ENCODE measurements around the gene STARD10.

Gene STARD10

DNA sequence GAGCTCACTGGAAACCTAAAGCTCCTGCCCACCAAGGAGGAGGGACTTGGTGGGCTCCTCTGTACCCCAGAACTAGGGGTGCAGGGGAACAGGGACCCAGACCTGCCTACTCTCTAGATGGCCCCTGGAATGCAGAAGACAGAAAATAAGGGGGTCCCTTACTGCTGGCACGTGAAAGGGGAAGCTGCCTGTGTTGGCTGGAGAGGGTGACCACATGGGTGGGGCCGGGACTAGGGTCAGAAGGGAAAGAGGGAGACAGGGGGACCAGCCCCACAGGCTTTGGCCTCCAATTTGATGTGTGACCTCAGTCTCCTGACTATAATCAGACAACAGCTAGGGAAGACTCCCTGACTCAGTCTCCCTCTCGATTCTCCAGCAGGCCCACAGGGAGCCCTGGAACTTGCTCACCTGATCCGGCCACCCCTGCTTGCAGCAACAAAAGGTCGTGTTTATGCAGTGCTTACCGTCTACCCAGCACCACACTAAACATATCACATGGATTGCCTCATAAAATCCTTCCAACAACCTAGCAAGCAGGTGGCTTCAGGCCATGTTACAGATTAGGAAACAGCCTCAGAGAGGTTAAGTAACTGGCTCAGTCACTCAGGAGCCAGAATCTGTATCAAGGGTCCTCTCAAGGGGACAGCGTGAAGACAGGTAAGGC lies 51.9 kb downstream of the STARD10 start:
- no peak for DNase-seq

GRCh38 chr11:72741429-72741833 lies 52.4 kb downstream of the STARD10 start:
- no peak for DNase-seq

GRCh38 chr11:72740562-72741428 lies 53.1 kb downstream of the STARD10 start:
- no peak for DNase-seq

DNA sequence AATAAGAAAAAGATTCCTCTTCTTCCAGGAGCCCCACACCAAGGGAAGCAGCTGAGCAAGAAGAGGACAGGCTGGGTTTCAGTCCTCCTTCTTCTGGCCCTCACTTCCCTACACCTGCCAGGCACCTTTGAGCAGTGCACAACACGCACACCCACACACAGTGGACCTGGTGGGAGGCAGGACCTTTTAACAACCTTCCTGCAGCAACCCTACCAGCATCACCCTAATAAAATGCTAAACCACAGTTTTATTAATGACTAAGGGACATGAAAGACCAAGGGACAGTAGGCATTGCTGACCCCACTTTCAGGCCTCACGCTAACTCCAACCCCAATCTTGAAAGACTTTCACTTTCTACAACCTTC lies 53.8 kb downstream of the STARD10 start:
- no peak for DNase-seq

GRCh38 chr11:72739240-72740059 lies 54.4 kb downstream of the STARD10 start:
- DNase-seq = no peak

GRCh38 chr11:72738199-72739141 lies 55.4 kb downstream of the STARD10 start:
- DNase-seq = no peak

DNA sequence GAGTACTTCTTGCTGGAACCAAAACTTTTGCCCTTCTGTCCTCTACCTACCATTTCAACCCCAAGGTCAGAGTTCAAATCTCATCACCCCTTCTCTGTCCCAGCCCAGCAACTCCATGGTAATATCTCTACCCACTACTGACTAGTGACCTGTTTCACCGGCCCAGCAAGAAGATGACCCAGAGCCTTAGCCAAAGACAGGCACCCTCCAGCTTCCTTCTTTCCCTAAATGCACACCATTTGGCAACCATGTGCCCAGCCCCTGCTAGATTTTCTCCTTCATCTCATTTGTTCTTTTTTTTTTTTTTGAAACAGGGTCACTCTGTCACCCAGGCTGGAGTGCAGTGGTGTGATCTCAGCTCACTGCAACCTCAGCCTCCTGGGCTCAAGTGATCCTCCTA lies 56.5 kb downstream of the STARD10 start:
- DNase-seq = no peak

DNA sequence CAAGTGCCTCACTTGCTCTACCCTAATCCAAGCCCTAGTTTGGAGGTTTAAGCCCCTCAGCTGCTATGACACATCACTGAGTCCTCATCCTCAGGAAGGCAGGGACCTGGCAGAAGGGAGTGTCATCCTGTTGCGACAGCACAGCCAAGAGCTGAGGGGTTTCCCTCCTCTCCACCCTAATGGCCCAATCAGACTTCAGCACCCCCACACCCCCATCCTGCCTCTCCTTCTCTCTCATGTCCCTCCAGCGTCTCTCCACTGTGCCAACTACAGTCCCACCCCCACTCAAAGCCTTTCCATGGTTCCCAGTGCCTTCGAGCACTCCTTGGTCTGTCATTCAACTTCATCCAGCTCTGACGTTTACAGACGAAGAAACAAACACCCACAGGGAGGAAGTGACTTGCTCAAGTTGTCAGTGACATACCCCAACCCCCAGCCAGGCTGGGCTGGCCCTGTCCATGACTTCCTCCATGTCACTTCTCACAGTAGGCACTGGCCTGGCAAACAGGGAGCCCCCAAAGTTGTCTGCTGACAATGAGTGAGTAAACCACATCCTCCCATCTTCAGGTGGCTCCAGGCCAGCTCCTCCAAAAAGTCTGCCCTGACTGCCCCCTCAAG lies 57.3 kb downstream of the STARD10 start:
- no peak for DNase-seq

GRCh38 chr11:72735495-72736027 lies 58.3 kb downstream of the STARD10 start:
- no peak for DNase-seq

- no peak for DNase-seq
These were observed 61.5 kb downstream of the STARD10 start for GRCh38 chr11:72732329-72732728.

GRCh38 chr11:72730737-72731136 lies 63.1 kb downstream of the STARD10 start:
- DNase-seq = no peak

GRCh38 chr11:72730243-72730642 lies 63.6 kb downstream of the STARD10 start:
- DNase-seq = no peak

- no peak for DNase-seq
These were observed 66.3 kb downstream of the STARD10 start for GRCh38 chr11:72727521-72727920.

DNA sequence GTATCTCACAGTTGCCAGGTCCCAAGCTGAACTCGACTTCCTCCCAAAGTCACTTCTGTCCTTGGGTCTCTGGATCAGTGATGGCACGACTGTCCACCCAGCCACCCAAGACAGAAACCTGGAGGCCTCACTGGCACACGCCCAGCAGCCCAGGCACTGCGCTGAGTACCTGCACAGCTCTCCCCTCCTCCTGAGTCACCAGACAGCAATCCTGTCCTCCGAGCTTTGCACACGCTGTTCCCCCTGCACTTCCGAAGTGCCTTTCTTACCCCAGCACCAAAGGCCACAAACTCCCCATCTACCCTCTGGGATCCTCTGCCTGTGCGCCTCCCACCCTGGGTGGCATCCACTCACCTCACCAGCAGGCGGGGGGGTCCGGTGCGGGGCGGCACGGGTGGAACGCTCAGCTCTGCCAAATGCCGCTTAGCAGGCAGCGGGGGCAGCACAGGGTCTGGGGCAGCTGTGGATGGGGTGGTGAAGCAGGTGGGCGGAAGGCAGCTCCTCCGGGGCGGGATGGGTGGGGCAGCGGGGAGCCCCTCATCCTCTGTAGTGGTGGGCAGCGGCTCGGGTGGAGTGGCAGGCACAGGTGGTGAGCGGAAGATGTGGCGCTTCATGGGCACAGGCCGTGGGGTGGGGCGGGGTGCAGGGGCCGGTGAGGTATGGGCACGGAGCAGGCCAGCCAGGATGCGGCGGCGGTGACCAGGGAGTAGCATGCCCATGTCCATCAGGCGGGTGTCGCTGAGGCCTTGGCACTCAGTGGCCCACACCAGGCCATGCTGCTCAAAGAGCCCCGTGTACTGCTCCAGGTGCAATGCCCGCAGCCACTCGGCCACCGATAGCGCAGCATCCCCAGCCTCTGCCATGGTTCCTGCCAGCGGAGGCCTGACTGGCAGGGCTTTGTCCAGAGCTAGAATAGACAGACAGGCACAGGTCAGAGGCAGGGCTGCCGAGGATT lies 67.3 kb downstream of the STARD10 start:
- DNase-seq = no peak

GRCh38 chr11:72725724-72726028 lies 68.2 kb downstream of the STARD10 start:
- no peak for DNase-seq

DNA sequence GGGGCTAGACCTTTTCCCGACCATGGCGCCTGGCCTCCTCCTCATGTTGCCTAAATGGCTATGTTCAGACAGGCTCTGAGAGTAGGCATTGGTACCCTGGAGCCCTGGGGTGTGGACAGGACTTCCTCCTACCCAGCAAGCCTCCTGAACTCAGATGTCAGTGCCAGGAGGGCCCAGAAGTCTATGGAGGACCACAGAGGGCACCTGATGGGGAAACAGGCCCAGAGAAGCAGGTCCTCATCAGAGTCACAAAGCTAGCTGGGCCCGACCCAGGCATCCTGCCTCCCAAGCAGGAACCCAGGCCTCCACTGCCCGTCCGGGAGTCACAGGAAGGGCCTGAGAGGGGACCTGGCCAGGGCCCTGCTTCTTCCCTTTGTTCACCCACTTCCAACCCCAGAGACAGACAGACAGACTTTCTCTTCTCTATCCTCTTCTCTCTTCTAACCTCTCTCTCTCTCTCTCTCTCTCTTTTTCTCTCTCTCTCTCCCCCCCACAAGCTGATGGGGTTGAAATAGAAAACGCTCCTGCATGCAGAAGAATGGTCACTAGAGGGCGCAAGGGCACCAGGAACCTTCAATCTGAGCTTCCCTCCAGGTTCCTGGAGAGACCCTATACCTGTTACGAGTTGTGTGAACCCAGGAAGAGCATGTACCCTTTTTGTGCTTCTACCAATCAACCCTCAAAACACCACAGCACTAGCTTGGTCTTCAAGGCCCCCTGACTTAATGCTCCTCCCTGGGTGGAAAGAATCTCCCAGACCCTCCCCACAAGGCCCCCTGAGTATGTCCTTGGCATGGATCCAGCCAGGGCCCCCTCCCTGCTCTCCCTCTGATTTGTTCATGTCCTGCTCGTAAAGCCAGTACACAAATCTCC lies 68.8 kb downstream of the STARD10 start:
- peak; percentile 86 for DNase-seq

- no peak for DNase-seq
These were observed 69.8 kb downstream of the STARD10 start for GRCh38 chr11:72724021-72724551.

- no peak for DNase-seq
These were observed 70.3 kb downstream of the STARD10 start for GRCh38 chr11:72723508-72723907.

- peak; percentile 91 for DNase-seq
These were observed 71.6 kb downstream of the STARD10 start for GRCh38 chr11:72722050-72722748.
